Left ventricle myocardium inferior (tissue), 1 donor: ENCODE results near the gene TLR3. TPM values are rescaled to one million over a fixed set of nuclear protein-coding genes. Genes with fewer than 3 reads are reported as not detected.

Experiments
- DNase-seq: peaks from one replicate; pipeline ENCODE4 v3.0.0-alpha.2; 2020
- H3K27ac ChIP-seq: fragments of 200-600 bp; replicated peaks from 2 replicates; pipeline ENCODE4 v1.8.0; 2021
- H3K27me3 ChIP-seq: fragments of 200-600 bp; 2 replicates; pipeline ENCODE4 v1.8.0; 2021; ENCODE audit warnings: low read depth
- H3K36me3 ChIP-seq: fragments of 200-600 bp; 2 replicates; pipeline ENCODE4 v1.8.0; 2021
- H3K4me1 ChIP-seq: fragments of 200-600 bp; 2 replicates; pipeline ENCODE4 v1.8.0; 2021
- H3K4me3 ChIP-seq: fragments of 200-600 bp; 2 replicates; pipeline ENCODE4 v1.8.0; 2021; ENCODE audit warnings: mild to moderate bottlenecking, moderate library complexity
- H3K9me3 ChIP-seq: fragments of 200-600 bp; replicated peaks from 2 replicates; pipeline ENCODE4 v1.8.0; 2021
- CTCF ChIP-seq: fragments of 200-600 bp; IDR thresholded peaks from 2 replicates; pipeline ENCODE4 v1.8.0; 2021; ENCODE audit warnings: antibody characterized with exemption, mild to moderate bottlenecking, borderline replicate concordance
- intact Hi-C: fragments of 100-400 bp; cut with micrococcal nuclease; formaldehyde crosslinking; loops from one replicate; pipeline ENCODE4 v1.11.0; 2022
- total RNA-seq: library from RNA; stranded (reverse); fragmentation: NEBNext Ultra II Directional; extraction: Animal tissue kit (Norgen Biotek cat#: 25700); gene quantifications from one replicate; pipeline ENCODE4 v1.2.1, GENCODE V29; 2021
- donor health status: DM: no; HTN: yes; CAD: no; lungs with severe emphysema.

TLR3 gene
- total RNA-seq, 1 donor from 2014 or later, result 4.9 TPM

DNA sequence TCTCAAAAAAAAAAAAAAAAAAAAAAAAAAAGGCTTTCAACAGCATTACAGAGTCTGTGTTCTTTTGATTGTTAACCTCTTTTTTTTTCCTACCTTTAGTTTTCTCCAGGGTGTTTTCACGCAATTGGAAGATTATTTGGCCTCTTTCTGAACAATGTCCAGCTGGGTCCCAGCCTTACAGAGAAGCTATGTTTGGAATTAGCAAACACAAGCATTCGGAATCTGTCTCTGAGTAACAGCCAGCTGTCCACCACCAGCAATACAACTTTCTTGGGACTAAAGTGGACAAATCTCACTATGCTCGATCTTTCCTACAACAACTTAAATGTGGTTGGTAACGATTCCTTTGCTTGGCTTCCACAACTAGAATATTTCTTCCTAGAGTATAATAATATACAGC lies 13.3 kb downstream of the TLR3 start:
- intact Hi-C loops, result no loop called here
- peaks cover 18% of the 10 kb centered on the region for H3K36me3 ChIP-seq
- no peaks in the 10 kb centered on the region for H3K4me1 ChIP-seq
- no peaks in the 10 kb centered on the region for H3K27me3 ChIP-seq
- no peaks in the 10 kb centered on the region for H3K9me3 ChIP-seq
- H3K4me3 ChIP-seq, result no peak overlapping the region
- no peak overlapping the region for H3K27ac ChIP-seq
- TF ChIP-seq CTCF, result no peak
- no peak for DNase-seq

- Histone ChIP-seq H3K27me3 (no peaks in the 10 kb centered on the region), H3K4me3 (no peak overlapping the region), H3K9me3 (peaks cover 8% of the 10 kb centered on the region), H3K27ac (no peak overlapping the region), H3K36me3 (peaks cover 10% of the 10 kb centered on the region), H3K4me1 (no peaks in the 10 kb centered on the region)
- no peak for DNase-seq
- intact Hi-C loops, result no loop called here
- no peak for TF ChIP-seq CTCF
Measured at GRCh38 chr4:186088523-186088922, 19.6 kb downstream of the TLR3 start.

DNA sequence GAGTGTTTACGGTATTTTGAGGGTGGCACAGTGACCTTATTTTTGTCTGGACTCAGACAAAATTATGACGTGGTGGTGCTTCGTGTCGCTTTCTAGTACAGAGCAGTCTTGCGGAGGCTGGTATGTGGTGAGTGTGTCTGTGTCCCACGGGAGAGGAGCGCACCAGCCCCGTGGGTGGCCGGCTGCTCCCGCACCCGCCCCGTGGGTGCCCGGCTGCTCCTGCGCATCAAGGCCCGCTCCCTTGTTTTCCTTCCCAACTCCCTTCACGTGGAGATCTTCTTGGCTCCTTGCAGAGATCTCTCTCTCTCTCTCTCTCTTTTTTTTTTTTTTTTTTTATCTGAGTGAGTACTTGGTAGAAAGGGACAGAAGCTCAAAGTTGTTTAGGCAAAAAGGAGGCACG lies 23.3 kb downstream of the TLR3 start:
- Histone ChIP-seq H3K27ac (no peak overlapping the region), H3K4me1 (no peaks in the 10 kb centered on the region), H3K9me3 (peaks cover 8% of the 10 kb centered on the region), H3K36me3 (no peaks in the 10 kb centered on the region), H3K4me3 (no peak overlapping the region), H3K27me3 (no peaks in the 10 kb centered on the region)
- intact Hi-C loops, result no loop called here
- no peak for DNase-seq
- no peak for TF ChIP-seq CTCF

DNA sequence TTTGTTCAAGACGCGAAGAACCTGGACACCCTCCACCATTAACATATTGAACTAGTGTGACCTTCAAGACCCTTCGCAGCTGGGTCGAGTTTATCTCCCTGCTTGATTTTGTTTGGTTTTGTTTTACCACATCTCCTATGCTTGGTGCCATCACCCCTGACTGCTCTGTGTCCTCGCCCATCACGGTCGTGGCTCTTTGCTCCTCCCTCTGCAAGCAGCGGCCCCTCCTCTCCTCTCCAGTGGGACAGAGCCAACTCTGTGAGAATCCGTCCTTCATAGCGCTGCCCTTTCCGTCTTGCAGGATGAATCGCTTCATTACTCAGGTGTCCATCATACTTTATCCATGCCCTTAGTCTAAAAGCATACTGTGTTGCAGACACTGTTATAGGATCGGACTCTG lies 26.4 kb downstream of the TLR3 start:
- DNase-seq, result no peak
- Histone ChIP-seq H3K4me1 (no peaks in the 10 kb centered on the region), H3K4me3 (no peak overlapping the region), H3K9me3 (peaks cover 6% of the 10 kb centered on the region), H3K27me3 (no peaks in the 10 kb centered on the region), H3K27ac (no peak overlapping the region), H3K36me3 (no peaks in the 10 kb centered on the region)
- TF ChIP-seq CTCF, result no peak
- intact Hi-C loops, result no loop called here

DNA sequence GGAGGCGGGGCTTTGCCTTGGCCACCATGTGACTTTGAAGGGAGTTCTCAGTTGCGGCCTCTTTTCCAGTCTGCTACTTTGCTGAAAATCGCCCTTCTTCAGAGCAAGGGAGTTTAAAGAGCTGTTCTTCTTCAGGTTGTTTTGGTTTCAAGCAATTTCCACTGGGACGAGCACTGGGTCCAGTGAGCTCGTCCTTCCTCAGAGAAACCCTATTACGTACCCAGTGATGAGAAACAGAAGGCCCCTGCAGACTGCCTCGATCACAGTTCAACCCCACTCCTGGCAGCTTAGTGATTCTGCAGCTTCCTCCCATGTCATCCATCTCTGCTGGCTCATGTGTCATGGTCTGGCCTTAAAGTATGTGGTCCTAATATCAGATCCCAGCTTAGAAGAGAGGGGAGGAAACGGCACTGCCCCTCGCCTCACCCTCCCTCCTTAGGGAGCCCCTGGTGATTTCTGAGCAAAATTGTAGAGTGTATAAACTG lies 27.8 kb downstream of the TLR3 start:
- H3K36me3 ChIP-seq, result no peaks in the 10 kb centered on the region
- H3K4me3 ChIP-seq, result no peak overlapping the region
- H3K27me3 ChIP-seq, result no peaks in the 10 kb centered on the region
- no peak for DNase-seq
- TF ChIP-seq CTCF, result no peak
- no peaks in the 10 kb centered on the region for H3K4me1 ChIP-seq
- intact Hi-C loops, result no loop called here
- no peaks in the 10 kb centered on the region for H3K9me3 ChIP-seq
- no peak overlapping the region for H3K27ac ChIP-seq

- no peaks in the 10 kb centered on the region for H3K36me3 ChIP-seq
- intact Hi-C loops, result no loop called here
- H3K27me3 ChIP-seq, result no peaks in the 10 kb centered on the region
- DNase-seq, result no peak
- H3K27ac ChIP-seq, result no peak overlapping the region
- TF ChIP-seq CTCF, result no peak
- H3K4me3 ChIP-seq, result no peak overlapping the region
- no peaks in the 10 kb centered on the region for H3K4me1 ChIP-seq
- H3K9me3 ChIP-seq, result no peaks in the 10 kb centered on the region
Measured at GRCh38 chr4:186097386-186097785, 28.4 kb downstream of the TLR3 start.
